GM12864 (cell line): ENCODE data around the gene PIH1D1.
A peak's percentile ranks its signal among the peaks of the same experiment; 100 is the strongest.

Experiments
- DNase-seq: peaks from one replicate; pipeline ENCODE4 v3.0.0-alpha.2; 2011; ENCODE audit warnings: low read depth
- H3K4me3 ChIP-seq: 2 replicates; pipeline ENCODE4 v1.5.1; 2011; ENCODE audit warnings: mild to moderate bottlenecking, low read depth, low read length, control low read depth
- TF ChIP-seq, protein P1 (sequence below): IDR thresholded peaks from 2 replicates; pipeline ENCODE4 v1.5.1; 2011; ENCODE audit warnings: low read depth, mild to moderate bottlenecking, moderate library complexity, low read length, control low read depth, inconsistent platforms; ENCODE audit errors: missing control alignments

The PIH1D1 gene

DNA sequence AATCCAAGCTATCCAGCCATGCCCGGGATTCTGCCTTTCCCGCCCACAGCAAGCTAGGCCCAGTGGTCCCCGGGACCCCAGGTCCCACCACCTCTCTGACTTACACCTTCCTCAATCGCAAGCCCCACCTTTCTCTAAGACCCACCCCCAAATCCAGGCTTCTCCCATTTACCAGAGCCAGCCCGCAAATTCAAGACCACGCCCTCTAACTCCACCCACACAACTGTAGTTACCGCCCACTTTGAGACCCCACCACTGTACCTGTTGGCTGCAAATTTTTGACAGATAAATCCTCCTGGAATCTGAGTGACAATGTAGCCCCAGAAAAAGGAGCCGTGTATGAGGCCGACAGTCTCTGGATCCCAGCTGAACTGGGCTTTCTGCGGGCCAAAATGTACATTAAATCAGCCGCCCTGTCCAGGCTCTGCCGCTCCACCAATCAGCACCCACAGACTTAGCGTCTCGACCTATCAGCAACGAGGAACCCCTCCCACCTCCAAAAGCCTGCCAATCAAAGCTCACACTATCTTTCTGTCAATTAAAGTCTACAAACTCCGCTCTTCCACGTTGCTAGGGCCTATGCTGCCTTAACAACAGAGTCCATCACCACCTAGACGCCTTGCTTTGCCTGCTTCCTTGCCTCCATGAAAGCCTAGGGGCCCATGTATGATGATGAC, 16.6 kb downstream of the PIH1D1 start:
- no peak for DNase-seq
- H3K4me3 ChIP-seq, result no peak overlapping the region
- TF ChIP-seq, protein P1, sequence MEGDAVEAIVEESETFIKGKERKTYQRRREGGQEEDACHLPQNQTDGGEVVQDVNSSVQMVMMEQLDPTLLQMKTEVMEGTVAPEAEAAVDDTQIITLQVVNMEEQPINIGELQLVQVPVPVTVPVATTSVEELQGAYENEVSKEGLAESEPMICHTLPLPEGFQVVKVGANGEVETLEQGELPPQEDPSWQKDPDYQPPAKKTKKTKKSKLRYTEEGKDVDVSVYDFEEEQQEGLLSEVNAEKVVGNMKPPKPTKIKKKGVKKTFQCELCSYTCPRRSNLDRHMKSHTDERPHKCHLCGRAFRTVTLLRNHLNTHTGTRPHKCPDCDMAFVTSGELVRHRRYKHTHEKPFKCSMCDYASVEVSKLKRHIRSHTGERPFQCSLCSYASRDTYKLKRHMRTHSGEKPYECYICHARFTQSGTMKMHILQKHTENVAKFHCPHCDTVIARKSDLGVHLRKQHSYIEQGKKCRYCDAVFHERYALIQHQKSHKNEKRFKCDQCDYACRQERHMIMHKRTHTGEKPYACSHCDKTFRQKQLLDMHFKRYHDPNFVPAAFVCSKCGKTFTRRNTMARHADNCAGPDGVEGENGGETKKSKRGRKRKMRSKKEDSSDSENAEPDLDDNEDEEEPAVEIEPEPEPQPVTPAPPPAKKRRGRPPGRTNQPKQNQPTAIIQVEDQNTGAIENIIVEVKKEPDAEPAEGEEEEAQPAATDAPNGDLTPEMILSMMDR, result no peak

DNA sequence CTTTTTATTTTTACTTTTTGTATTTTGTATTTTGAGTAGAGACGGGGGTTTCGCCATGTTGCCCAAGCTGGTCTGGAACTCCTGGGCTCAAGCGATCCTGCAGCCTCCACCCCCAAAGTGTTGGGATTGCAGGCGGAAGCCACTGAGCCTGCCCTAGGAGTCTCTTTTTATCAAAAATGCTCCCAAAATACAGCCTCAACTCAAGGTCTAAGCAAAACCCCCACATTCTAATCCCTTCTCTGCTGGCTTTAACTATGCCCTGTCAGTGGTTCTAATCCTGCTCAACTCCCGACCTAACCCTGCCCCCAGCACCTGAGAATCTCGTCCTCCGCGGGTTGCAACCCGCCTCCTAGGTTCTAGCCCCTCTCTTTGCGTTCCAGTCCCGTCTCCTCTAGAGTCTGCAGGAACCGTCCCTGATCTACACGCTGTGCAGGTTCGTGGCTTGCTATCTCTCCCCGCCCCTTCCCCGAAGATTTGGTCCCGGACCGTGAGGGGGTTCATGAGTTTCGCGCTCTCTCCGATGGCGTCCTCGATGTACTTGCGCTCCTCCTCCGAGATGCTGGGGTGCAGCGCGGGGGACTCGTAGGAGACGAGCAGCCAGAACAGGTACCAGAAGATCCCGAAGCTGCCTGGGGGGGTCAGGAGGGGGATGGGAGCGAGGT, 18.2 kb downstream of the PIH1D1 start:
- TF ChIP-seq, protein P1, result no peak
- H3K4me3 ChIP-seq, result no peak overlapping the region
- DNase-seq, result no peak

DNA sequence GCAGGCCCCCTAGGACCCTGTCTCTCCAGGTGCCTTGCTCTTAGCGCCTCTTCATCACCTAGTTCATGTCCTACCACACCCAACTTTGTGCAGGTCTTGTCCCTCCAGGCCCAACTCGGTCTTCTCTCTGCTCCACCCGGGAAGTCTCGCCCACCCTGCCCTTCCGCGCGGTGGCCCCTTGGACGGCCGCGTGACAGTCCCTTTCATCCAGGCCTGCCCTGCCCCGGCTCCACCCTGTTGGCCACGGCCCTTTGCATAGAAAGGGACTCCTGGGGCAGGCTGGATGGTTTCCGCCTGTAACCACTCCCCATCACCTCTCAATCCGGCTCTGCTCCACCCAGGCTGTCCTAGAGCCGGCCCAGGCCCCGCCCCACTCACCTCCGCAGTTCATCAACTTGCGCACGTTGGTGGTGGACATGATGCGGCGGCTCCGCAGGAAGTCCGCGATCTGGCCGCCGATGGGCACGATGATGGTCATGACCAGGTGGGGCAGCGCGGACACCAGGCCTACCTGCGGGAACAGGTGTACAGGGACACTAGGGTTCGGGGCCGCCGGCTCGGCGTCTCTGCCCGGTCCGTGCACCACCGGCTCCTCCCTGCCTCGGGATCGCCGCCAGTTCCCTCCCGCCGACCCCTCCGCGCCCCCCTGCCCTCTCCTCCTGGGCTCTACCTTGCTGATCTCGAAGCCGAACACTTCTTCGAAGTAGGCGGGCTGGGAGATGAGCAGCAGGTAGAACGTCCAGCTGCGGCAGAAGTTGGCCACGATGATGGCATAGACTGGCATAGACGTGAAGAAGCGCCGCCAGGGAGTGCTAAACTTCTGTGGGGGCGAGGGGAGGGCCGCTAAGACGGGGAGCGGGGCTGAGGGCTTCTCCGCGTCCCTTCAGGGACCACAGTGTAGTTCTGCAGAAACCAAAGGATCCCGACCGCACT, 19.2 kb downstream of the PIH1D1 start:
- no peak overlapping the region for H3K4me3 ChIP-seq
- TF ChIP-seq, protein P1, result no peak
- DNase-seq, result no peak

DNA sequence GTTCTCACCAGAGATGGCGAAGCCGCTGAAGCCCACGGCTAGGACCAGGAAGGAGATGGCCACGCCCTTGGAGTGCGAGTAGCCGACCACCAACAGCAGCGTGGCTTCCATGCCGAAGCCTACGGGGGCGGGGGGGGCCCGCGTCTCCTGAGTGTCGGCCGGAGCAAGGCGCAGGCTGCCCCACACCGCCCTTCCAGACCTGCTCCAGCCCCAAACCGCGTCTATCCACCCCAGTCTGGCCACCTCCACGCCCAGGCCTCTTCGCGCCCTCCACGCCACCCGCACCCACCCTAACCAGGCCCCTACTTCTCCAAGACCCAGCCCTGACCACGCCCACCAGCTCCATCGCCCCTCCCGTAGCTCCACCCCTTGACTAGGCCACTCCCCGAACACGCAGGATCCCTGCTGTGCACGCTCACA, 20.3 kb downstream of the PIH1D1 start:
- H3K4me3 ChIP-seq, result no peak overlapping the region
- DNase-seq, result no peak
- TF ChIP-seq, protein P1, result no peak

DNA sequence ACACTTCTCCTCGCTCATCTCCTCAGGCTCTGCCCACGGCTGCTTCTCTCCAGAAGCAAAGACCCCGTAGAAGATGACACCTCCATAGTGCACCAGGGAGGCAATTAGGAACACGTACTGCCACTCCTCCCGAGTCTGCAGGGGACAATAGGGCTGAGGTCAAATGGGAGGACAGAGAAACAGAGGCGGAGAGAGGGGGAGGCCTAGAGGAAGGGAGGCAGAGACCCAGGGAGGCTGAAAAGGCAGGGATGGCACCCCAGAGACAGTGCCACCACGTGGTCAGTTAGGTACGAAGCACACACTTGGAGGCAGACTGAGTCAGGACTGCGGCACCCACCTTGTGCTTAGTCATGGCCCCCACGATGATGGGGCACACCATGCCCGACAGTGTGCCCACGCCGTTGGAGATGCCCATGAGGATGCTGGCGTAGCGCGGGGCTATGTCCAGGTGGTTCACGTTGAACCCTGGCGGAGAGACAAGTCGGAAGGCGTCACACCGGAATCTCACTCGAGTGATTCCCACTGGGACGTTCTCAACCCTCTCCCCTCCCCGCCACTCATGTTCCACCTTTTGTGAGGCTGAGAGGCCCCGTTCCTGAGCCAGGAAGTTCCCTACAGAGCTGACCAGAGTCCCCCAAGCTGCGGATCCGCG, 20.8 kb downstream of the PIH1D1 start:
- DNase-seq, result no peak
- TF ChIP-seq, protein P1, result peak; percentile 49

DNA sequence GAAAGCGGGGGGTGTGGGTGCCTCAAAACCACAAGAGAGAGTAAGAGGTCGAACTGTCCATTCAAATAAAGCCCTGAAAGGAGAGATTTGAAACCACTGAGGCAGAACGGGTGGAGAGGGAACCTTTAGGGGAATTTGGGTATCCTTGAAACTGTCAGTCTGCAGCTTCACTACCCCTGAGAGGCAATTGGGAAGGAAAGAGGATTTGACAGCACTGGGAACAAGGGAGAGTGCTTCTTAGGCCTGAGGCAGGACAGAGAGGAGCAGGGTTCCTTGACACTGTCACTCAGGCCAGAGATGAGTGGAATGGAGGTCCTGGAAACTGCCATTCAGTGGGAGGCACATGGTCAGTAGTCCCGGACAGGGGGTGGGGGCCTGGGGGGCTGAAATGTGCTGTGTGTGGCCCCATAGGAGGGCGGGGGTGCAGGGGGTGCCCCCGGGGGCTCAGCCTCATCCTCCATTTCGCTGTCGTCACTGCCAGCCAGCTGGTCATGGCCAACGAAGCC, 21.4 kb downstream of the PIH1D1 start:
- DNase-seq, result no peak
- TF ChIP-seq, protein P1, result no peak
- no peak overlapping the region for H3K4me3 ChIP-seq

More for the DNA sequence above, 20.8 kb downstream of the PIH1D1 start:
- no peak overlapping the region for H3K4me3 ChIP-seq
